NCI-H345 (cell line): ENCODE data around the gene NUDT13.

Experiments
- DNase-seq: peaks from one replicate; lab custom pipeline; 2025; lab: John Stamatoyannopoulos, UW

NUDT13 gene

GRCh38 chr10:73110345-73110849, at the start of gene NUDT13:
Gene NUDT13 (plus strand): TSS chr10:73110455. CDS start chr10:73114366, 3,911 bp downstream.
- DNase-seq, result no peak

DNA sequence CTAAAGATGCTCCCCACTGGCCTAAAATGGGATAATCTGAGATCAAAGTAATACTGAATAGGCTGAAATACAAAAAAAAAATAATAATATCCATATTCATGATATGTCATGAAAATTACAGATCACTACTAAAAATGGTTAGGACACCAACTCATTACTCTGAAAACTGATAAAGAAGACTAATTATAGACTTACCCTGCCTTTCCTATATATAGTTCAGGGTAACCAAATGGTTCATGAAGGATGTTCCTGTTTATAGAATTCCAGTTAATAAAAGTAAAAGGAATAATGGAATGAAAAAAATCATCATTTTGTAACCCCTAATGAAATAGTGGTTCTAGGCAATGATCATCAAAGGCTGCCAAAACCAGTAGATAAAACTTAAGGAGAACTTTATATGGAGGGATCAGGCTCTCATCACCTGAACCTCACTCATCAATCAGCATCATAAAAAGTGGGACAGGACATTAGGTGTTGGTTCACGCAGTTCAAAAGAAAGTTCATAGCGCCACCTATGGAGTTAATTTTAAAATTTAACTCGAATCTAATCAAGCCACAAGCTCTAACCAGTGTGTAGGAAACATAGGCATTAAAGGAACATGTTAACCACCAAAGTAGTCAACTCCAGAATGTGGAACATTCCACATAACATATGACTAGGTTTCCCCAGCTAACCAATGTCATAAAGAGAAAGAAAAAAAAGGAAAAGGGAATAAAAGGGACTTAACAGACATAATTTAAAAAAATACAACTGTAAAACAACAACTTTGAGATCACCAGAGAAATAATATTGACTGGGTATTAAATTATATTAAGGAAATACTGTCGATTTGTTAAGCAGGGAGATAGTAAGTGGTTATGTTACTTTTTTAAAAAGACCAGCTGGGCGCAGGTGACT, 49.3 kb upstream of the NUDT13 start:
- DNase-seq, result peak; percentile 24

- no peak for DNase-seq
These were observed 48.5 kb upstream of the NUDT13 start for GRCh38 chr10:73061743-73062142.

DNA sequence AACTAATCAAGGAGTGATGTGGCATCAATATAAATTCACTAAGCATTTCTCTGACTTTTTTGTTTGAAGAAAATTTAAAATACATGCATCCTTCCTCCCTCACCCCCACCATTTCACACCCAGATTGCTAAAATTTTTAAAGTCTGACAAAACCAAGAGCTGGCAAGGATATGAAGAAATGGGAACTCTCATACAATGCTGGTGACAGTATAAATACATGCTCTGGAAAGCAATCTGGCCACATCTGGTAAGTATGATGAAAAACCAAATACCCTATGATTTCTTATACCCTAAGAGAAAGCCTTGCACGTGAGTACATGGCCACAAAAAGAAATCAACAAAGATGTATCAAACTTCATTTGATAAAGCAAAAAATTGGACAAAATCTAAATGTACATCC, 44.8 kb upstream of the NUDT13 start:
- no peak for DNase-seq

DNA sequence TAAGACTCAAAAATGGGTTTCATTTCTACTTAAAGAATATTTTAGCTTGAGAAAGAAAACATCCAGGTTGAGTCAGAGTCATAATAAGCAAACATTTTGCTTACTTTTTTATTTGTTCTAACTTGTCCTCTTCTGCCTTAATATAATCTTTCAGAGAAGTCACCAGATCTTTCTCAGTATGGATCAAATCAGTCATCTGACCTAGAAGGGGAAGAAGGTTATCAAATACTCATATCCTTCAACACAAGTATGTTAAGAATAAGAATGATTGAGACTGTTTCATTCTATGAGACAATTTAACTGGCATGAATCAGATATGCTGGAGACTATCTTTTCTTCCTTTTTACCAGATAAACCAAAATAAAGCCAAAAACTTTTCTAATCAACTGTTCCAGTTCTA, 36.6 kb upstream of the NUDT13 start:
- no peak for DNase-seq

- no peak for DNase-seq
These were observed 34.4 kb upstream of the NUDT13 start for GRCh38 chr10:73075829-73076228.

DNA sequence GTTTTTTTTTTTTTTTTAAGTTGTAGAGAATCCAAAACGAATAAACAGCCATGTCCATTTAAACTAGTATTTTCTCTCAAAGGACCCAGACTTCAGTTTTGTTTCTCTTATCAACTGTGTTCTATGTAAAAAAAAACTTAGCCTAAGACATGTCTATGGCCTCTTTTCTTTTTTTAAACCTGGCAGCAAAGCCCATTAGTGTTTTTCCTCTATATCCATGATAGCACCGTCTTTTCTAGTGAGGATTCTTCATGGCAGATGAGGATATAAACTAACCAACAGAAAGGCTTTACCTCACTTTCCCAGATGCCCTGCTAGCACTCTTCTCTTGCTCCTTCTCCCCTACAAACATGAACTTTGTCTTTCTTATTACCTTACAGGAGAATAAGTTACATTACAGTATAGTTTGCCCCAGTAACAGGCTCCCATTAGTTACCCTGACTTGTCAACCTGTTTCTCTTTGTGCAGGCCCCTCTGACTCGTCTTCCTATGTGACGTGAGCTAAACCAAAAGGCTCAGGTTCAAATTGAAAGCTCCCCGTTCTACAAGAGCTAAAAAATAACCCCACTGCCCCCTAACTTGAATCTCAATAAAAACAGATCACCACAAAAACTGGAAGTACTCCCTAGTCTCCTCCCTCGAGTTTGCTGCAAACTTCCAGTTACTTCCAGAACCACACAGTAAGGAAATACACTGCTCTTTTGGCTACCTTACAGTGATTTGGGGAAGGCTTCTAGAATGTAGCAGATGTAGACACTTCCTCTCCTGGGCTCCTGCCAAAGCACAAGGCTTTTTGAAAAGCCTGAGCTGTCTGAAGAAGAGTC, 33.7 kb upstream of the NUDT13 start:
- DNase-seq, result no peak

DNA sequence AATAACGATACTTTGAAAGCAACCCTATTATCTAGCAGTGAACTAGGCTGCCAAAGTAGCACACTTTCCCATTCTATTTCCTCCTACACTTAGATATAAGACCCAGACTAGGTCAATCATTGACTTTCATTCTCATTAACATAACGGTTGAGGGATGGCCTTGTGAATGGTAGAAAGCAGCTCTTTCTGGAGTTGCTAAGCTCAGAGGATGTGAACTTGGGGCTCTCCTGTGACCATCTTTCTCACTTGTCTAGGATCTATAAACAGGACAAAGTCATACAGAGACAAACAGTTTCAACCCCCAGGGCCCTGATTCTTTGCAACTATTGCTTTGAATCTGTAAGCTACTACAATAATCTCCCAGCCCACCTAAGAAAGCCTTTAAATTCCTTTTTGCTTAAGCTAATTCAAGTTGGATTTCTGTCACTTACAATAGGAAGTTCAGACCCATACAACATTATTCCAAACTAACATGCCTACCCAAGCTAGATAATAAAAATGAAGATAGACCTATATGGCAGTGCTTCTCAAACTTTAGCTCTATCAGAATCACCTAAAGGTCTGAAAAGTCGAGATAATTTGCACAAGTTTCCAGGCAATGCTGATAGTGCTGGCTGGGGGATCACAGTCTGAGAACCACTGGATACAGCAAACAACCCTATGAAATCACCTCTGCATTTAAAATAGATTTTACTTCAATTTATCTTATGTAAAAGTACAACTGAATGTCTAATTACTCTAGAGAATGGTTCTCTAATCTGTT, 30.3 kb upstream of the NUDT13 start:
- no peak for DNase-seq

DNA sequence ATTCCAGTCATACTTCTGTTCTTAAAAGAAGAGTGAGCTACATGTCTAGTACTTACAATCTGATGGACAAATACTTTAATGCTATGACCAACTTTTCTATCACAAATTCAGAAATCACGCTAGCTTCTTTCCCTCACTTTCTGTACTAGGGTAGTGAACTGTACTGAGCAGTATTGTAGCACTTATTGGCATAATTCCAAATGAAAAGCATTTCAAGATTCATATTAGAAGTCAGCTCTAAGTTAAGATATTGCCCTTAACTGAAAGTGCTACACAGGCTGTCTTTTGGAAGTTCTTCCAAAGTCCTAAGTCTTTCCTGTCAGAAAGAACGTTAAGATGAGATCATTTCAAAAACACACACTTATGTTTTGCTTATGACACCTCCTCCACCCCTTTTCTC, 27.0 kb upstream of the NUDT13 start:
- no peak for DNase-seq

DNA sequence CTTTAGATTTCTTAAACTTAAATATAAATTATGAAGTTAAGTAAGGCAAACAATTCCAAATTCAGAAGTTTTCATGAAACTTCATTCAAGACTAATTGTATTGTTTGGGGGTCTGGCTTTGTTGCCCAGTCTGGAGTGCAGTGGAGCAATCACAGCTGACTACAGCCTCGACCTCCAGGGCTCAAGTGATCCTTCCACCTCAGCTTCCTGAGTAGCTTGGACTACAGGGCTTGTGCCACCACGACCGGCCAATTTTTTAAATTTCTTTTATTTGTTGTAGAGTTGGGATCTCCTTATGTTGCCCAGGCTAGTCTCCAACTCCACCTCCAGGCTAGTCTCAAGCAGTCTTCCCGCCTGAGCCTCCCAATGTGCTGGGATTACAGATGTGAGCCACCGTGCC, 26.0 kb upstream of the NUDT13 start:
- no peak for DNase-seq

DNA sequence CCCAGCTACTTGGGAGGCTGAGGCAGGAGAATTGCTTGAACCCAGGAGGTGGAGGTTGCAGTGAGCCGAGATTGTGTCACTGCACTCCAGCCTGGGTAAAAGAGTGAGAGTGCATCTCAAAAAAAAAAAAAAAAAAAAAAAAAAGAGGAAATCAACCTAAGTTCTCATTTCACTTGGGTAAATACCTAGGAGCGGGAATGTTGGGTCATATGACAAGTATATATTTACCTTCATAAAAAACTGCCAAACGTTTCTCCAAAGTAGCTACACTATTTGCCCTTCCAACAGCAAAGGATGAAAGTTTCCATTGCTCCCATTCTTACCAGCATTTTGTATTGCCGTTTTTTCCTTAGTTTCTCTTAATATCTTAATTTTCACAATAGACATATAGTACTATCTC, 23.4 kb upstream of the NUDT13 start:
- DNase-seq, result no peak

DNA sequence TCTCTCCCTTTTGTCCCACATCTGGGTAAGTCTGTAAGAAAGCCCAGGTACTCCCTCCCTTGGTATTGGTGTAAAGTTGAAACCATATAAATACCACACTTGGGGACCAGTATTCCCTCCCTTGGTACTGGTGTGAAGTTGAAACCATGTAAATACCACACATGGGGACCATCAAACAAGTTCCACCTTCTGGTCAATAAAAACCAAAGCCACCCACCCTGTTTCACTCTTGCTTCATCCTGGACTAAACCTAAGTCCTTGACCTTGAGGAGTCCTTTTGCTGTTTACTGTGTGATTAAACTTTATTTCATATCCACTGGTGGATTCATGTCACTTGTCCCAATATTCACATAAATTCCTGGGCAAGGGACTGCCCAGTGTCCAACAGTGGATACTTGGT, 22.0 kb upstream of the NUDT13 start:
- DNase-seq, result no peak

- no peak for DNase-seq
These were observed 17.4 kb upstream of the NUDT13 start for GRCh38 chr10:73092830-73093229.

GRCh38 chr10:73093922-73094850, 16.1 kb upstream of the NUDT13 start:
- no peak for DNase-seq

GRCh38 chr10:73094986-73095480, 15.2 kb upstream of the NUDT13 start:
- no peak for DNase-seq

DNA sequence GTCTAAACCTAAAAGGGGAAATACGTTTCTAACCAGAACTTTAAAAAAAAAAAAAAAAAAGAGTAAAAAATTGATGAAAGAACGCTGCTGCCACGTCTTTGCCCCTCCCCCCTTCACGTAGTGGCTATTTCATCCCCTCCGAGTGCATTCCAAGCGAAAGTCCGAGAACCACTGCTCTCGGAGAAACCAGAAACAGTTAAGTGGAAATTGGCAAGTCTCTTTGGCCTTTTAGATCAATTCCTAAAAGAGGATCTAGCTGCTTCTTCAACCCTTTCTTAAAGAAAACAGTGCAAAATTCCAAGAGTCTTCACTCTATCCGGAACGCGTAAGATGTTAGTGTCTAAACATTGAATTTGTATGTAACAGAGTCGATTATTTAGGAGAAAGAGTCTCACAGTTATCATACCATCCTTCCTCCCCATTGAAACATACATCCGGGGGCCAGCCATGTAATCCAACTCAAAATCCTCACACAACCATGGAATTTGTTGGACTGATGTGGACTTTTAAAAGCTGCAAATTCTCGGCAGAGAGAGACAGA, 14.7 kb upstream of the NUDT13 start:
- DNase-seq, result peak; percentile 35

GRCh38 chr10:73096041-73096448, 14.2 kb upstream of the NUDT13 start:
- peak; percentile 37 for DNase-seq

GRCh38 chr10:73096449-73097304, 13.6 kb upstream of the NUDT13 start, which contains the start of gene P4HA1:
Gene P4HA1 (minus strand): TSS chr10:73096866. CDS start chr10:73074883, 21,983 bp downstream.
- DNase-seq, result peak; percentile 94

DNA sequence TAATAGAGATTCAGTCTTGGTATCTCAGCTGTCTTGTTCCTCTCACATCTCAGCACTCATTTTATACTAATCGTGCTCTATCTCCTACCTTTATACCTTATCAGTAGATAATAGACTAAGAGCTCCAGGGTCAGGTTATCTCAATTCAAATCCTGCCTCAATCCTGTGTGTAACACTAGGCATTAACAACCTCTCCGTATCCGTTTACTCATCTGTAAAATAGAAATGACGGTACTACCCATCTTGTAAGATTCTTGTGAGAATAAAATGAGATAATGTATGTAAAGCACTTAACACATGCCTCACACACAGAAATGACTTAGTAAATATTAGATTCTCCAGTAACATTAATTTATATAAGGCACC, 13.0 kb upstream of the NUDT13 start:
- DNase-seq, result no peak
